Activated CD8-positive, alpha-beta T cell treated with anti-CD3 and anti-CD28 coated beads, Interleukin-2, amount 10 ng/mL, durations not matched to agents 7 days and 5 days (primary cell): ENCODE results near the gene CNPY2. TPM values are rescaled to one million over a fixed set of nuclear protein-coding genes. Genes with fewer than 3 reads are reported as not detected.

Experiments used
- ATAC-seq: fragments of 150-1000 bp; cut with Tn5 transposase; one replicate; pipeline ENCODE4 v1.10.0; 2021; ENCODE audit warnings: moderate library complexity
- CTCF ChIA-PET: fragments of 350-600 bp; sonication (Branson Sonifier 250); formaldehyde crosslinking; loops from one replicate; lab custom pipeline; 2021; ENCODE audit warnings: antibody characterized with exemption; lab: Charles Lee
- POLR2A ChIA-PET: fragments of 350-600 bp; sonication (Branson Sonifier 250); formaldehyde crosslinking; loops from one replicate; lab custom pipeline; 2021; ENCODE audit warnings: antibody characterized with exemption; lab: Charles Lee
- DNase-seq: peaks from one replicate; pipeline ENCODE4 v3.0.0-alpha.2; 2020
- H3K27ac Mint-ChIP-seq: one replicate; pipeline ENCODE4 v1.8.0; 2021; ENCODE audit warnings: mild to moderate bottlenecking, mixed read lengths
- H3K27me3 Mint-ChIP-seq: one replicate; pipeline ENCODE4 v1.8.0; 2021; ENCODE audit warnings: low read depth, mixed read lengths
- H3K36me3 Mint-ChIP-seq: one replicate; pipeline ENCODE4 v1.8.0; 2021; ENCODE audit warnings: low read depth, mixed read lengths
- H3K4me1 Mint-ChIP-seq: one replicate; pipeline ENCODE4 v1.8.0; 2021; ENCODE audit warnings: low read depth, mixed read lengths
- H3K4me3 Mint-ChIP-seq: one replicate; pipeline ENCODE4 v1.8.0; 2021; ENCODE audit warnings: mild to moderate bottlenecking, mixed read lengths
- H3K9me3 Mint-ChIP-seq: one replicate; pipeline ENCODE4 v1.8.0; 2022; ENCODE audit warnings: mixed read lengths; ENCODE audit not compliant: insufficient read depth
- total RNA-seq, 2 experiments: library from RNA; stranded (reverse); gene quantifications; one replicate each; pipeline ENCODE4 v1.2.3, GENCODE V29; 2021

The CNPY2 gene
- total RNA-seq = 100 to 1,000 TPM; 112 to 113 TPM

GRCh38 chr12:56315622-56316473, at the start of gene CNPY2:
TSS of gene CNPY2 (minus strand) at chr12:56315988. CDS start at chr12:56315217, 771 bp downstream.
- Mint-ChIP-seq H3K27me3 (no peaks in the 10 kb centered on the region), H3K9me3 (no peaks in the 10 kb centered on the region), H3K4me1 (peaks cover 16% of the 10 kb centered on the region), H3K27ac (peak within 1 kb of the TSS; percentile 98), H3K4me3 (peak within 1 kb of the TSS; percentile 99), H3K36me3 (peaks cover 29% of the 10 kb centered on the region)
- DNase-seq (peak; percentile 98), ATAC-seq (peak; percentile 96)
- POLR2A ChIA-PET = interaction anchor here (0.6 to 2.5 kb wide), 17 partner anchors 9 to 148 kb away, joined by 3 to 30 read pairs (median 4); partner anchors contain the start of genes ANKRD52, COQ10A, IL23A and PAN2
- CTCF ChIA-PET = interaction anchor here (0.7 to 3.9 kb wide), 19 partner anchors 9 to 197 kb away, joined by 3 to 18 read pairs (median 5); partner anchors contain the start of genes ANKRD52, COQ10A, IL23A and PAN2

GRCh38 chr12:56362130-56363059, 46.6 kb upstream of the CNPY2 start, which contains the start of gene APOF:
TSS of gene APOF (minus strand) at chr12:56362857. CDS start at chr12:56362745, 112 bp downstream.
- Mint-ChIP-seq H3K36me3 (peaks cover 17% of the 10 kb centered on the region), H3K27ac (no peak within 1 kb of the TSS), H3K4me3 (peak within 1 kb of the TSS; percentile 93), H3K9me3 (no peaks in the 10 kb centered on the region), H3K27me3 (no peaks in the 10 kb centered on the region), H3K4me1 (peaks cover 19% of the 10 kb centered on the region)
- ChIA-PET POLR2A (interaction anchor here (2.6 to 5.0 kb wide), 2 partner anchors 24 to 87 kb away, joined by 27 to 60 read pairs; partner anchors contain the start of genes IL23A and TIMELESS), CTCF (interaction anchor here (0.9 to 5.4 kb wide), 5 partner anchors 14 to 624 kb away, joined by 3 to 62 read pairs (median 5); no protein-coding TSS in a partner anchor)
- DNase-seq (no peak), ATAC-seq (no peak)

GRCh38 chr12:56361487-56362129, 45.8 kb upstream of the CNPY2 start:
- DNase-seq (no peak), ATAC-seq (no peak)
- Mint-ChIP-seq H3K9me3 (no peaks in the 10 kb centered on the region), H3K27me3 (no peaks in the 10 kb centered on the region), H3K4me3 (peak overlapping the region; percentile 93), H3K36me3 (peaks cover 18% of the 10 kb centered on the region), H3K4me1 (peaks cover 20% of the 10 kb centered on the region), H3K27ac (peak overlapping the region; percentile 97)
- CTCF ChIA-PET = interaction anchor here (0.9 to 5.4 kb wide), 5 partner anchors 15 to 623 kb away, joined by 3 to 62 read pairs (median 5); partner anchors contain the start of gene SMARCC2
- POLR2A ChIA-PET = interaction anchor here (1.8 to 5.0 kb wide), 5 partner anchors 15 to 108 kb away, joined by 11 to 60 read pairs (median 30); partner anchors contain the start of genes CNPY2, IL23A and TIMELESS

GRCh38 chr12:56359851-56360767, 44.3 kb upstream of the CNPY2 start, which contains the start of gene STAT2:
TSS of gene STAT2 (minus strand) at chr12:56360107. CDS start at chr12:56356571, 3,536 bp downstream.
- Mint-ChIP-seq H3K27me3 (no peaks in the 10 kb centered on the region), H3K36me3 (peaks cover 28% of the 10 kb centered on the region), H3K4me1 (peaks cover 25% of the 10 kb centered on the region), H3K4me3 (peak within 1 kb of the TSS; percentile 93), H3K9me3 (no peaks in the 10 kb centered on the region), H3K27ac (peak within 1 kb of the TSS; percentile 97)
- ATAC-seq (peak; percentile 98), DNase-seq (peak; percentile 100)
- CTCF ChIA-PET = interaction anchor here (0.8 to 5.4 kb wide), 22 partner anchors 12 to 870 kb away, joined by 3 to 62 read pairs (median 4); partner anchors contain the start of genes ANKRD52, CNPY2, IL23A and PAN2
- POLR2A ChIA-PET = interaction anchor here (0.6 to 5.0 kb wide), 27 partner anchors 9 to 430 kb away, joined by 3 to 60 read pairs (median 5); partner anchors contain the start of genes CNPY2, CS, DGKA and ESYT1

- no peaks in the 10 kb centered on the region for H3K27me3 Mint-ChIP-seq
- DNase-seq (peak; percentile 37), ATAC-seq (no peak)
- H3K4me3 Mint-ChIP-seq = peak overlapping the region; percentile 93
- peaks cover 39% of the 10 kb centered on the region for H3K36me3 Mint-ChIP-seq
- peak overlapping the region; percentile 97 for H3K27ac Mint-ChIP-seq
- CTCF ChIA-PET = interaction anchor here (0.8 to 5.4 kb wide), 20 partner anchors 11 to 871 kb away, joined by 3 to 62 read pairs (median 4); partner anchors contain the start of genes ANKRD52, CNPY2, IL23A and PAN2
- POLR2A ChIA-PET = interaction anchor here (0.7 to 5.0 kb wide), 17 partner anchors 8 to 329 kb away, joined by 3 to 60 read pairs (median 6); partner anchors contain the start of genes CNPY2, CS, ESYT1 and IL23A
- H3K4me1 Mint-ChIP-seq = peaks cover 25% of the 10 kb centered on the region
- no peaks in the 10 kb centered on the region for H3K9me3 Mint-ChIP-seq
Measured at GRCh38 chr12:56358836-56359532, 43.2 kb upstream of the CNPY2 start.

GRCh38 chr12:56351325-56351724, 35.5 kb upstream of the CNPY2 start:
- no peak overlapping the region for H3K27ac Mint-ChIP-seq
- H3K4me1 Mint-ChIP-seq = peaks cover 4% of the 10 kb centered on the region
- ATAC-seq (no peak), DNase-seq (no peak)
- no peaks in the 10 kb centered on the region for H3K9me3 Mint-ChIP-seq
- ChIA-PET CTCF (interaction anchor here (1.0 kb wide), 2 partner anchors 10 to 113 kb away, joined by 4 read pairs; no protein-coding TSS in a partner anchor), POLR2A (interaction anchor here (0.8 to 4.7 kb wide), 4 partner anchors 9 to 131 kb away, joined by 3 to 25 read pairs (median 8); partner anchors contain the start of genes IL23A and STAT2)
- H3K27me3 Mint-ChIP-seq = no peaks in the 10 kb centered on the region
- H3K4me3 Mint-ChIP-seq = no peak overlapping the region
- H3K36me3 Mint-ChIP-seq = peaks cover 62% of the 10 kb centered on the region

- CTCF ChIA-PET = interaction anchor here (1.0 kb wide), 2 partner anchors 10 to 114 kb away, joined by 4 read pairs; no protein-coding TSS in a partner anchor
- POLR2A ChIA-PET = interaction anchor here (1.0 to 4.7 kb wide), 3 partner anchors 9 to 130 kb away, joined by 3 to 25 read pairs (median 12); partner anchors contain the start of genes IL23A and STAT2
- Mint-ChIP-seq H3K27me3 (no peaks in the 10 kb centered on the region), H3K9me3 (no peaks in the 10 kb centered on the region), H3K4me3 (no peak overlapping the region), H3K36me3 (peaks cover 63% of the 10 kb centered on the region), H3K4me1 (peaks cover under 1% of the 10 kb centered on the region), H3K27ac (peak overlapping the region; percentile 18)
- no peak for ATAC-seq
- DNase-seq = no peak
Measured at GRCh38 chr12:56350662-56351061, 34.9 kb upstream of the CNPY2 start.

- ChIA-PET POLR2A (interaction anchor here (0.7 to 5.8 kb wide), 3 partner anchors 10 to 15 kb away, joined by 3 to 53 read pairs (median 25); partner anchors contain the start of genes IL23A and STAT2), CTCF (interaction anchor here (0.9 to 3.9 kb wide), 3 partner anchors 10 to 115 kb away, joined by 3 to 21 read pairs (median 4); partner anchors contain the start of genes IL23A and STAT2)
- Mint-ChIP-seq H3K27ac (no peak overlapping the region), H3K27me3 (no peaks in the 10 kb centered on the region), H3K9me3 (no peaks in the 10 kb centered on the region), H3K4me3 (no peak overlapping the region), H3K36me3 (peaks cover 58% of the 10 kb centered on the region), H3K4me1 (no peaks in the 10 kb centered on the region)
- ATAC-seq (no peak), DNase-seq (no peak)
Measured at GRCh38 chr12:56348776-56349175, 33.0 kb upstream of the CNPY2 start.
